HG02840 (cell line): ENCODE data around the gene UBR1.

Experiments used
- ATAC-seq: cut with Tn5 transposase; IDR thresholded peaks from one replicate; pipeline ENCODE4 v1.9.1; 2021; ENCODE audit warnings: mild to moderate bottlenecking, moderate library complexity, moderate number of reproducible peaks; ENCODE audit not compliant: unreplicated experiment, low FRiP score

UBR1 gene

DNA sequence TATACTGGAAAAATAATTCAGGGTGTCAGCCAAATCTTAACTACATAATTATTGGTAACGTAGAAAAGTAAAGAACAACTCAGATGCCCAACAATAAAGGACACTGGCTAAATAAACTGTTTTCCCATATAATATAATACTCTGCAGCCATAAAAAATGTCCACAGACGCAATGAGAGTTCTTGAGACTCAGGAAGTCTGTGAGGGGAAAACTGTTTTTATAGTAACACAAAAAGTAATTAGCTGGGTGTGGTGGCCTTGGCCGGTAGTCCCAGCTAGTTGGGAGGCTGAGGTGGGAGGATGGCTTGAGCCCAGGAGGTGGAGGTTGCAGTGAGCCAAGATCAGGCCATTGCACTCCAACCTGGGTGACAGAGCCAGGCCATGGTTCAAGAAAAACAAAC, 5.5 kb upstream of the UBR1 start:
- ATAC-seq: no peak

DNA sequence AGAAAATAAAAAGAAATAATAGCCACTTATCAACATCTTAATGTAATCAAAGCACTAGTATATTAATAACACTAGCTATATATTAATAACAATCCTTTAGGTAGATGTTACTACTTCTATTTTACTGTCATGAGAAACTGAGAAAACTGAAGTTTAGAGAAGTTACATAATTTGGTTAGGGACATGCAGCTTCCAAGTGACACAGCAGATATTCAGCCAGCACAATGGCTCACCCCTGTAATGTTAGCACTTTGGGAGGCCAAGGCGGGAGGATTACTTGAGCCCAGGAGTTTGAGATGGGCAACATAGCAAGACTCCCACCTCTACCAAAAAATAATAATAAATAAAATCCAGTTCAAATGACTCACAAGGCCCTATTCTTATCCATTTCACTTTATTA, 1.9 kb upstream of the UBR1 start:
- ATAC-seq: no peak

DNA sequence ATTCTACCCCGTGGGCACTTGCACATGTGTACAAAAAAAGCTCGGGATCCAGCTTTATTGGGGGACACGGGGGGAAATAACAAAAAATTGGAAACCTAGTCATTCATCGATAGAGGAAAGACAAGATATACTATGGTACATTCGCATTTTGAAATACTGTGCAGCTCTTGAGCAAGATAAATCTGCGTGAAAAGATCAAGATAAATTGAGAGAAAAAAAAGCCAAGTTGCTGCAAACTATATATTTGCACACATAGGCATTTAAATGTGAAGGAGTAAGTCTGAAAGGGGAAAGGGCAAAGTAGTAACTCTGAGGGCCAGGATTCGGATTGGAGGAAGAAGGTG, 620 bp upstream of the UBR1 start:
- no peak for ATAC-seq

DNA sequence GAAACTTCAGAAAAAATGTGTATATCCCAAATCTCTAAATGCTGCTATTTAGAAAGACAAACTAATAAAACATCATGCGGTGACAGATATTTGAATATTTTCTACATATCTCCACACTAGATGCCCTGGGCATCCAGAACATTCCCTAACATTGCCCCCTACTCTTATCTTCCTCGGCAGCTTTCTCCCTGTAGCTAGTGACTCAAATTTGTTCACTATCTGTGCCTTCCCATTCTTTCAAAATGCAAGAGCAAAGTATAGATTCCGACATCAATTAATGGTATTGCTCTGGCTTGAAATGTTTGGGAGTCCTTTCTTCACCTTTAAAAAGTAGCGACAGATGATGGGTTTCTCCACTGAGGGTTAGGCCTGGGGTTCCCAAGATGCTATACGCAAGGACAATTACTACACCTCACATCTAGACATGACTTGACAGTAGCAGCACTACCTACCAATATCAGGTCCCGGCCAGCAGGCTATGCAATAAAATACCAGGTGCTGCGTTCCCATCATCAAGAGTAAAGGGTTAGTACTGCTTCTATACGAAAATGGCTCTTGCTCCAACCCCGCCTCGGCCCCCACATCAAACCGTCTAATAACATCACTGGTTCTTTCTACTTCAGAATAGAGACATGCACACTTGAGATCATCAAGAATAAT, 631 bp downstream of the UBR1 start:
- ATAC-seq: peak; percentile 20

DNA sequence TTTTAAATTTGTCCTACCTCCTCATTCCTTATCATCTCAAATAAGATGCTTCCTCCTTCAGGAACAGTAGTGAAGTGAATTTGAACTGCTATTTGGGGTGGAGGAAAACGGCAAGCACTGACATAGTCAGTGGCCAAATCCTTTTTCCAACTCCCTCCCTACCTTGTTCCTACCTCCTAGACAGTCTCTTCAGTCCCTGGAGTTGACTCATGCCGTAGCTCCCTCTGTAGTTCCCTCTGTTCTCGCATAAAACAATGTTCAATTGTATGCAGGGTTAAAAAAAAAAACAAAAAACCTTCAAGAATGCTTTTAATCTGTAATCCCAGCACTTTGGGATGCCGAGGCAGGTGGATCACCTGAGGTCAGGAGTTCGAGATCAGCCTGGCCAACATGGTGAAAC, 1.4 kb downstream of the UBR1 start:
- no peak for ATAC-seq

DNA sequence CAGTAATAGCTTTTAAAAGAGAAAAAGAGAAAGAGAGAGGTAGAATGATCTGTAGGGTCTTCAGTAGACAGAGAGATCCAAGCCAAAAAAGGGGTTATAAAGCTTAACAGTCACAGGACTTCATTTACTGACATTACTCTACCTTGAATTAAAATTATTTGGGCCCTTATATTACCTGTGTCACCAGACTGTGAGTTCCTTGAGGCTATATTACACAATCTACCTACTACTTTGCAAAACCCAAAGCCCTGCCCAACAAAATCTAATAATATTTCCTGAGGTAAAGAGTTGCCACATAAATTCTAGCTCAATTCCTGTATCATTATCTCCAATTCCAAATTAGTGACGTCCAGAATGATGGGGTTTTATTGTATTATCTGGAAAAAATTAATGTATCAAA, 1.9 kb downstream of the UBR1 start:
- no peak for ATAC-seq

DNA sequence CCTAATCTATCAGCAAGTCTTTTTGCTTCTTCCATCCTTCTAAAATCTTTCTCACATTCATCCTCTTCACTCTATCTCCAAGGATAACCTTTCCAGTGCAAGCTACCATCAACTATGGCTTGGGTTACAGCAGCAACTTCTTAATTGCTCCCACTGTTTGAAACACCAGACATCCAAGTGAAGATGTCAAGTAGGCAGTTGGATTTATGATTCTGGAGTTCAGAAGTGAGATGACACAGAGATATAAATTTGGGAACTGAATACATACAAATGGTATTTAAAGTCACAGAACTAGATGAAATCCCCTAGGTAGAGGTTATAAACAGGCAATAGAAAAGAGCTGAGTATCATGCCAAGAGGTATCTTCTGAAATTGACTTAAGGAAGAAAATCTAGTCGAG, 3.7 kb downstream of the UBR1 start:
- ATAC-seq: no peak

DNA sequence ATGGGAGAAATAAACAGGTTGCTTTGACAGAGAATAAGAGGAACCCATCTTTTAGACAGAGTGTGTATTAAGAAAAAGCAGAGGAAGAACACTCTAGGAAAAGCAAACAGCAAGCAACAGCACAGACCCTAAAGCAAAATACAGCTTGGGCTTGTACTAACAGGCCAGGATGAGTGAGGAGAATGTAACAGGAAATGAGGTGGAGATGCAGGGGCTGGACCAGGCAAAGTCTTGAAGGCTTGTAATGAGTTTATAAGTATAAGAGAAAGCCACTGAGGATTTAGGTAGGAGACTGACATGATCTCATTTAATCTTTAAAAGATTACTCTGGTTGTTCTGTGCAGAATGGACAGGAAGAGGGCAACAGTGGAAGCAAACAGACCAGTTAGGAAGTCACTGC, 4.9 kb downstream of the UBR1 start:
- ATAC-seq: no peak

DNA sequence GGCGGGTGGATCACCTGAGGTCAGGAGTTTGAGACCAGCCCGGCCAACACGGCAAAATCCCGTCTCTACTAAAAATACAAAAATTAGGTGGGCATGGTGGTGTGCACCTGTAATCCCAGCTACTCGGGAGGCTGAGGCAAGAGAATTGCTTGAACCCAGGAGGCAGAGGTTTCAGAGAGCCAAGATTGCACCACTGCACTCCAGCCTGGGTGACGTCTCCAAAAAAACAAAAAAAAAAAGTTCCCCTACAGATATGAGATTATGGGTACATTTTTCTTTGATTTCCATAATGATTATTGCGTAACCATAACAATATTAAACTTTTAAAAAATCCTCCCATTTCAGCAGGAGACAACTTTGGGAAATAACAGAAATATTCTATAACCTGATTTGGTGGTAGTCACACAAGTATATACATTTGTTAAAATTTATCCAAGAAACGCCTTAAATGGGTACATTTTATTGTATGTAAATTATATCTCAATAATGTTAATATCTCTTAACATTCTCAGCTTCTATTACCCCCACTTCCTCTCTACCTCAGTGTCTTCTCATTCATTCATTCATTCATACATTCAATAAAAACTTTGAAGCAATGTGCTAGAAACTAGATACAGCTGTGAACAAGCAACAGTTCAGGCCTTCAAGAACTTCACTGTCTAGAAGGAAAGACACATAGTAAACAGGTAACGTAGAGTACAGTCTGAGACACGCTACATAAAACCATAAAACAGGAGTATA, 6.6 kb downstream of the UBR1 start:
- ATAC-seq: no peak

DNA sequence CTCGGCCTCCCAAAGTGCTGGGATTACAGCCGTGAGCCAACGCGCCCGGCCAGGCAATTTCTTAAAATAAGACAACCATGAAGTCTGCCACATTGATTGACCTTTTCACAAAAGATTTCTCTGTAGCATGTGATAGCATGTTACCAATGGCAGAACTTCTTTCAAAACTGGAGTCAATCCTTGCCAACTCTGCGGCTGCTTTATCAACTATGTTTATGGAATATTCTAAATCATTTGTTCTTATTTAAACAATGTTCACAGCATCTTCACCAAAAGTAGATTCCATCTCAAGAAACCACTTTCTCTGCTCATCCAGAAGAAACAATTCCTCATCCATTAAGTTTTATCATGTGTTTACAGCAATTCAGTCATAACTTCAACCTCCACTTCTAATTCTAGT, 9.4 kb downstream of the UBR1 start:
- ATAC-seq: no peak

DNA sequence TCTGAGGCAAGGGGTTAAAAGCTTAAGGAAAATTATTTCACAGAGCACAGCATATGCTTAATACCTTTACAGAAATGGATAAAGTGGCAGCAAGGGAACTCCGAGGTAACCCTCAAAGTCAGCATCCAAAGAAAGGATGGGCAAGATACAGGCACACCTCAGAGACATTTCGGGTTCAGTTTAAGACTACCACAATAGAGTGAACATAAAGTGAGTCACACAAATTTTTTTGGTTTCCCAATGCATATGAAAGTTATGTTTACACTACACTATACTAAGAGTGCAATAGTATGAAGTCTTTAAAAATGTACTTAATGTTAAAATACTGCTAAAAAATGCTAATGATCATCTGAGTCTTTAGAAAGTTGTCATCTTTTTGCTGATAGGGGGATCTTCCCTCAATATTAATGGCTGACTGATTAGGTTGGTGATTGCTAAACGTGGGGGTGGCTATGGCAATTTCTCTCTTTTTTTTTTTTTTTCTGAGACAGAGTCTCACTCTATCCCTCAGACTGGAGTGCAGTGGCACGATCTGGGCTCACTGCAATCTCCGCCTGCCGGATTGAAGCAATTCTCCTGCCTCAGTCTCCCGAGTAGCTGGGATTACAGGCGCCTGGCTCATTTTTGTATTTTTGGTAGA, 10.0 kb downstream of the UBR1 start:
- no peak for ATAC-seq

DNA sequence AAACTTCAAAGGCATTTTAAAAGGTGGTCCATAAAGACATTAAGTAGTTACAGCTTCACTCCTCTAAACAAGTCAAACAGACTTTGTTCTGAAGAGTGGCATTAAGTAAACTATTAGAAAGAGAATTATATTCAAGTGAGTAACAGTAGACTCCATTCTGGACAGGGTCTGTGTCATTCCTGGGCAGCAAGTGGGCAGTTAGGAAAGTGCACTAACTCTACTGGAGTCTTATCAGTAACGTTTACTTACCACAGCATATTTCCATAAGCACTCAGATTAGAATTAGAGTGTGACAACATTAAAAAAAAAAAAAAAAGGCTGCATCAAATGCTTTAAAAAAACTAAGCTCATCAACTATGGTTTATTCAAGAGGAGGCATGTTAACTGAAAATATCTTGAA, 10.6 kb downstream of the UBR1 start:
- no peak for ATAC-seq

DNA sequence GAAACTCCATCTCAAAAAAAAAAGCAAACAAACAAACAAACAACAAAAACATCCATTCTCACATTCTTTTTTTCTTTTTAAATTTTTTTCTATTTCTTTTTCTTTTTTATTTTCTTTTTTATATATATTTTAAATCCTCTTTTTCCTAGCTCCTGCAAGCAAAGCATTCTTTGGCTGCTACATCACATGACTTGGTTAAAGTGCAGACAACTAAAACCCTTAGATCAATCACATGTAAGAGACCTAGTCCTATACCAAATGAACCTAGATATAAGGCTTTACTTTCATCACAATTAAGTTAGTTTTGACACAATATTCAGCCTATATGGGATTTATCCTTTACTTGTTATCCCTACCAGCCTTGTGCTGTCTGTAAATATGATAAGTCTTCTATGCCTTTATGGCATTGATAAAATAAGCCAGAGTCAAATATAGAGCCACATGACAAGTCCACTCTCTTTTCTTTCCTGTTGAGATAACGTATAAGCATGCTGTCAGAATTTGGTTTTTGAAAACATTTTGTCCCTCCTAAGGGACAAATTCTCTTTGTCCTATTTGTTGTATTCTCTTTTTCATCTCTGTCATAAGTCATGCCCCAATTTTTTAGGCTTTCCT, 11.3 kb downstream of the UBR1 start:
- no peak for ATAC-seq

DNA sequence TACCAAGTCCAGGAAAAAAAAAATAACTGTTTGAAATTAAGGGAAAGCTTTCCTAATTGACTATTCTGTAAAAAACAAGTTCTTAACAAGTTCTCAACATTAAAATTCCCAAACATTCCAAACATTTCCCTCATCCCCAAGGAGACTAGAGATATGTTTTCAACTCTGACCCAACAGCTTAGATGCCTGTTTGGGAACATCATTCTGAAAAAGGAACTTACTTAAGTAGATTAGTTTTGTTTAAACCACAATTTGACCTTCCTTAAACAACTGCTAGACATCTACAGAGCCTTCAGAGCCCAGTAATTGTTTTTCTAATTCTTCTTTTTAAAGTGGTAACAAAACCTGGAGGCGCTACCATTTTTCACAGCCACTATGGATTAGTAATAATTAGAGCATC, 12.8 kb downstream of the UBR1 start:
- no peak for ATAC-seq

DNA sequence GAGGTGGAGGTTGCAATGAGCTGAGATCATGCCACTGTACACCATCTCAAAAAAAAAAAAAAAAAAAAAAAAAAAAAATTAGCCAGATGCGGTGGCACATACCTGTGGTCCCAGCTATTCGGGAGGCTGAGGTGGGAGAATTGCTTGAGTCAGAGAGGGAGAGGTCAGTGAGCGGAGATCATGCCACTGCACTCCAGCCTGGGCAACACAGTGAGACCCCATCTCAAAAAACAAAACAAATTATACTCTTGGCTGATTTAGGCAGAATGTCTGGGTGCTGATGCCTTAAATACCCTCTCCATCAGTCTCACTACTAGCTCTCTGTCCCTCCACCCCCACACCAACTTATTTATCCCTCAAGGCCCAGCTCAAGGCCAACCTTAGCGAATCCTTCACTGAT, 14.0 kb downstream of the UBR1 start:
- no peak for ATAC-seq

DNA sequence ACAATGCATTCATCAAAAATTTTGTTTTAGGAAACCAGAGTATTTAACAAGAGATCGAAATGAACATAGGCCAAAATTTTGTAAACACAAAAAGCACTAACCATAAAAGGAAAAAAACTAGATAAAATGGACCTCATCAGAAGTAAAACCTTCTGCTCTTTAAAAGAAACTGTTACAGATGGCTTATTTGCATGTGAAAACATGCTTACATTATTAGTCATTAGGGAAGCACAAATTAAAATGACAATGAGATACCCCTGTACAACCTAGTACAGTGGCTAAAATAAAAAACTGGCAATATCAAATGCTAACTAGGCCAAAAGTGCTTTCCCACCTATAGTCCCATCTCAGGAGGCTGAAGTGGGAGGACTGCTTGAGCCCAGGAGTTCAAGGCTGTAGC, 19.3 kb downstream of the UBR1 start:
- no peak for ATAC-seq

DNA sequence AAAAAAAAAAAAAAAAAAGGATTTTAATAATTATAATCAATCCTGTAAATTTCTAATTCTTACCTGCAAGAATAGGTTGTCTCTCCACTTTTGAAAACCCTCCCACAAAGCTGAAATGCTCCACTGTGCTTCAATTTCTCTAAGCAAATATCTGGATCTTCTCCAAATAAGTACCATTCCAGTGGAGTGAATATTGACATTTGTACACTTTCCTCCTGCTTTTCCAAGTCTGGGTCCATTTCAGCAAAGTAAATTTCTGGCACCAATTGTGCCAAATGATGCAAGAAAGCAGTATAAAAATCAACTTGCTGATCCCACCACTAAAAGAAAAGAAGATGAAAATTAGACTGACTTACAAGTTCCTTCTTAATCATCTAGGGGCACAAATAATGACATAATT, 19.9 kb downstream of the UBR1 start:
- ATAC-seq: no peak

DNA sequence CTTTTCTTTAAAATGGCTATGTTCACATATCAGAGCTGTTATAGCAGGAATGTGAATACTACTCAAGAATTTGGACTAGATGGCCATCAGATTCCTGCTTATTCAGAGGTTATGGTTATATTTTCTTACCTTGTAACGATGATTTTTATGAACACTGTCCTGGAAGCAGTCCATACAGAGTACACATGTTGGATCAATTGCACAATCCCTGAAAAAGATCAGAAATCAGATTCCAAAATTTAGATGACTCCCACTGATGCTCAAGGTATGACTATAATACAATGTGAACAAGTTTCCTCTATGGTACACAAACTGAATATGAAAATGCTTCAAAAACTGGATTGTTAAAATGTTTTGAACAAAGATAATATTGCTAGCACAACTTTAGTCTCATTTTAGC, 23.3 kb downstream of the UBR1 start:
- ATAC-seq: no peak

DNA sequence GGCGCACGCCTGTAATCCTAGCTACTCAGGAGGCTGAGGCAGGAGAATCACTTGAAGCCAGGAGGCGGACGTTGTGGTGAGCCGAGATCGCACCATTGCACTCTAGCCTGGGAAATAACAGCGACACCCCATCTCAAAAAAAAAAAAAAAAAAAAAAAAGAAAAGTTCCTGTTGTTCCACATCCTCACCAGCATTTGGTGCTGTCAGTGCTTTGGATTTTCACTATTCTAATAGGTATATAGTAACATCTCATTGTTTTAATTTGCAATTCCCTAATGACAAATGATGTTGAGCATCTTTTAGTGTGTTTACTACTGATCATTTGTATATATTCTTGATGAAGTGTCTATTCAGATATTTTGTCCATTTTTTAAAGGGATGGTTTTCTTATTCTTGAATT, 24.6 kb downstream of the UBR1 start:
- no peak for ATAC-seq

DNA sequence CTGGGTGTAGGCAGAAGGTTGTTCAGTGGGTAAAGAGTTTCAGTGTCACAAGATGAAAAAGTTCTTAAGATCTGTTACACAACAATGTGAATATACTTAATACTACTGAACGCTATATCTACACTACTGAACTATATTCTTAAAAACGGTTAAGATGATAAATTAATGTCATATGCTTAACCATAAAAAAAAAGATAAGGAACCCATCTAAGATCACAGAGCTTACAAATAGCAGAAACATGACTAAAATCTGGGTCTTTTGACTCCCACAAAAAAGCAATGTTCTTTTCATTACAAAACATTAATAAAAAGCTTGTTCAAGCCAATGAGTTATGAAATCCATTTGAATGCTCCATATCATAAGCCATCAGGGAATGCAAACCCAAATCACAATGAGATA, 34.4 kb downstream of the UBR1 start:
- ATAC-seq: no peak

DNA sequence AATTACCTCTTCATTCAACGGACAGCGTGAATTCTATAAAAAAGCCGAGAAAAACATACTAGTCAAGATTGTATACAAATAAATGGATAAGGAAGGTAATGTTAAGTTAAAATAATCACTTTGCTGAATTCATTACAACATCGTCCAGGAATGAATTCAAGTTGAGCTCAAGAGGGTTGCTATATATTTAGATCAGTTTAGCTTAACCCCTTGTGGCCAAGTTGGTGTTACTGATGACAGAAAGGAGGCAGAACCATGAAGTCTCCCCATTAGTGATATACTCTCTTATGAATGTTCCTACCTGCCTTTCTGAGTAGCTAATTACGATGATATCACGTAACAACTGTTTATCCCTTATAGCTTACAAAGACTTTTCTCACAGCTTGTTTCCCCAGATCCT, 34.9 kb downstream of the UBR1 start:
- ATAC-seq: no peak

DNA sequence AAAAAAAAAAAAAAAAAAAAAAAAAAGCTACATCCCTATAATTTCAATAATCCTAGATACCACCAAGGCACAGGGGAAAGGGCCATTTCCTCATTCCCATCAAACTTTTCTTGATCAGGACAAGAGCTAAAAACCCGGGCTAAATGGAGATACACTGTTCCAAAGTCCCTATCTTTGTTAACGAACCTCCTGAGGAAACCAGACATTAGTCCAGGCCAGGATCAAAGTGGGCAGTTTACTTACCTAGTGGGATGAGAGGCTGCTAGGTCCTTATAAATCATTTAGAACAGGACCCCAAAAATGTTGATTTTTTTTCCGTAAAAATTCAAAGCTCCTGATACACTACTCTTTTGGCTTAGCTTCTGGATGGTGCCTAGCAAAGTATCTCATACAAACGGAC, 35.6 kb downstream of the UBR1 start:
- no peak for ATAC-seq
